Cardiac fibroblast (primary cell): ENCODE measurements around the gene AK3.

ENCODE experiments used
- DNase-seq, 2 donors: peaks; one replicate each; pipeline versions ENCODE4 v3.0.0 to v3.0.0-alpha.2; 2010; ENCODE audit warnings: low read depth in 2 of 2
- H3K4me3 ChIP-seq, 2 donors: replicated peaks in 1 of 2; 1 replicate in 1 of 2; 2 replicates in 1 of 2; pipeline ENCODE4 v1.5.1; 2011; ENCODE audit warnings: low read depth in 2 of 2, low read length in 2 of 2, mild to moderate bottlenecking in 2 of 2, moderate library complexity in 1 of 2
- TF ChIP-seq, protein P1 (sequence below): IDR thresholded peaks from one replicate; pipeline ENCODE4 v1.5.1; 2011; ENCODE audit warnings: low read depth, mild to moderate bottlenecking, low read length, inconsistent platforms

The AK3 gene

DNA sequence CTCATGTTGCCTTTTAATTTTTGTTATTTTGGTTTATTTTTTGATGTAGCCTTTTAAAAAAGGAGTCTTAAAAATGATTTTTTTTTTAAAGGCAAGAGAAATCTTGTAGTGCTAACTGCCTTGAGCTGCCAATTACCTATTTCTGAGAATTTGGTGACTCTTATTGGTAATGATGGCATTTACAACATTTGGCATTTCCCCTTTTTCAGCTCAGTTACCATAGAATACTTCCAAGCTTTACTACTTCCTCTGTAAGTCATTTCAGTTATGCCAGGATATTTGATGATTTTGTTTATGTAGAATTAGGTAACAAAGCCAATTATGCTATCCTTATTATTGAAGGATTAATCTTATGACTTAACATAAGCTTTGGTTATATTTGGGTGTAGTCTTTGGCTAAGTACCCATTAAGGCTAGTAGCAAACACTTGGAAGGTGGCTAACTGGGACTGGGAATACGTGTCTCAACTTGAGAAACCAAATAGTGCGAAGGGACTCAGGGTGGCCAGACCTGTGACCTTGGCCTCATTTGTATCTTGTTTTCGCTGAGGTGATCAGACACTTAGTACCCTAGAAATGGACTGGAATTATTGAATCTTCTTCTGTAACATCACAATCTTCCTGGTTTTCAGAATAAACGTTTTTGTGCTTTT lies 33.9 kb downstream of the AK3 start:
- no peak overlapping the region for H3K4me3 ChIP-seq
- DNase-seq = no peak
- TF ChIP-seq, protein P1, sequence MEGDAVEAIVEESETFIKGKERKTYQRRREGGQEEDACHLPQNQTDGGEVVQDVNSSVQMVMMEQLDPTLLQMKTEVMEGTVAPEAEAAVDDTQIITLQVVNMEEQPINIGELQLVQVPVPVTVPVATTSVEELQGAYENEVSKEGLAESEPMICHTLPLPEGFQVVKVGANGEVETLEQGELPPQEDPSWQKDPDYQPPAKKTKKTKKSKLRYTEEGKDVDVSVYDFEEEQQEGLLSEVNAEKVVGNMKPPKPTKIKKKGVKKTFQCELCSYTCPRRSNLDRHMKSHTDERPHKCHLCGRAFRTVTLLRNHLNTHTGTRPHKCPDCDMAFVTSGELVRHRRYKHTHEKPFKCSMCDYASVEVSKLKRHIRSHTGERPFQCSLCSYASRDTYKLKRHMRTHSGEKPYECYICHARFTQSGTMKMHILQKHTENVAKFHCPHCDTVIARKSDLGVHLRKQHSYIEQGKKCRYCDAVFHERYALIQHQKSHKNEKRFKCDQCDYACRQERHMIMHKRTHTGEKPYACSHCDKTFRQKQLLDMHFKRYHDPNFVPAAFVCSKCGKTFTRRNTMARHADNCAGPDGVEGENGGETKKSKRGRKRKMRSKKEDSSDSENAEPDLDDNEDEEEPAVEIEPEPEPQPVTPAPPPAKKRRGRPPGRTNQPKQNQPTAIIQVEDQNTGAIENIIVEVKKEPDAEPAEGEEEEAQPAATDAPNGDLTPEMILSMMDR = no peak

DNA sequence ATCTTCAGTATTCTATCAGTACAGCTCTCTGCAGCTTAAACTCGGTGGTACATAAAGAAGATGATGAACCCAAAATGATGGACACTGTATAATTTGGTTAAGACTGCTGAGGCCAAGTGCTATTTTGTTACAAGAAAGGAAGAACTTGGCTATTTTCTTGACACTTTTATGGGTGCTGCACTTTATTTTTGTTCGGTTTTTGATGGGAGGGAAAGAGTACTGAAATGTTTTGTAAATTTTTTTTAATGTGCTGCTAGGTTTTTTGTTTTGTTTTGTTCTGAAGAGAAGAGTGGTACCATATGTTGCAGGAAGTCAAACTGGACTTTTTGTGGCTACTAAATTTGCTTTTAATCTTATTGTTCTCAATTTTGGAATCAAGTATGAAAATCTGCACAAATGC lies 35.0 kb downstream of the AK3 start:
- no peak overlapping the region for H3K4me3 ChIP-seq
- DNase-seq = no peak
- TF ChIP-seq, protein P1 = no peak

DNA sequence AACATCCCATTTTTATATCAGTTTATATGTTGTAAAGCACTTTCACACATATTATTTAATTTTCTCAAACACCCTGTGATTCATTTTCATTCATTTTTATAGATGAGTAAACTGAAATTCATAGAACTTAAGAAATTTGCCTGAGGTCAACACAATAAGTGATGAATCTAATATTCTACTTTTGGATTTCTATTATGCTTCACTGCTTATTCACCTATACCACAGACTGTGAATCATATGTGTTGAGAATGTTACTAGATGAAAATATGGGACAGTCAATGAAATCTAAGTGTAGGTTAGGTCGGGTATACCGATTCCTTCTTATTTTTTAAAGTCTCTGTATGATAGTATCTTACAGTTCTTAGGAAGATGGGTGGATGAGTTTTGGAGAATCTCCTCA lies 36.9 kb downstream of the AK3 start:
- H3K4me3 ChIP-seq = no peak overlapping the region

DNA sequence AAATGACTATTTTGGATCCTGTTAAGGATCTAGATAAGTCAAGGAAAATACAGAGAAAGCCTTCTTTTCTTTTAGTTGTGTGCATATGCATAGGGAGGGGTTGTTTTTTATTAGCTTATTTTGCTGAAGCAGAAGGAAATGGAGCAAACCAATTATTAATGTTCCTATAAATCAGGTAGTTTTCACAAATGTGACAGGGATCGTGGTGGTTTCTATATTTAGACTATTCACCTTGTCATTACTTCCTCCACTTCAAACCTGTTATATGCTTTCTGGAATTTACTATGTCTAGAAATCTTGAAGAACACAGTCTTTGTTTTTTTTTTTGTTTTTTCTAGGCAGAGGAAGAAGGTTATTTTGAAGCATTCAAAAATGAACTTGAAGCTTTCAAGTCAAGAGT lies 39.5 kb downstream of the AK3 start:
- H3K4me3 ChIP-seq = no peak overlapping the region
- TF ChIP-seq, protein P1 = no peak
- no peak for DNase-seq

More for the DNA sequence above, 36.9 kb downstream of the AK3 start:
- TF ChIP-seq, protein P1 = no peak
- peak in 1 of 2 donors; percentile 11 for DNase-seq

DNA sequence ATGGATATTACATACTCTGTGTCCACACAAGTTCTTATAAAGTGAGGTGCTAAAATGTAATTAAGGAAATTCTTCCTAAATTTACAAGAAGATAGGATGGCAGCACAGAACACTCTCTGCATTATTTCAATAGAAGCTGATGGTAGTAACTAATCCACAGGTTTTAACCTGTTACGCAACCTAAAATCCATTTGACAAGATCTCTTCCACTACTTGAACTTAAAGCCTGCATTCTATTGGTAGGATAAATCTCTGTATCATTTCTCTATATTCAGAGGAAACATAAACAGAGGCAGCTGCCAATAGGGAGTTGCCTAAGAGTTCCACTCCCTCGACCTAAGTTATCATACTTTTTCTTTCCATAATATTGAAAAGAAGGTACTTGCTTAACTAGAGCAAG lies 40.1 kb downstream of the AK3 start:
- TF ChIP-seq, protein P1 = no peak
- no peak overlapping the region for H3K4me3 ChIP-seq
- no peak for DNase-seq

DNA sequence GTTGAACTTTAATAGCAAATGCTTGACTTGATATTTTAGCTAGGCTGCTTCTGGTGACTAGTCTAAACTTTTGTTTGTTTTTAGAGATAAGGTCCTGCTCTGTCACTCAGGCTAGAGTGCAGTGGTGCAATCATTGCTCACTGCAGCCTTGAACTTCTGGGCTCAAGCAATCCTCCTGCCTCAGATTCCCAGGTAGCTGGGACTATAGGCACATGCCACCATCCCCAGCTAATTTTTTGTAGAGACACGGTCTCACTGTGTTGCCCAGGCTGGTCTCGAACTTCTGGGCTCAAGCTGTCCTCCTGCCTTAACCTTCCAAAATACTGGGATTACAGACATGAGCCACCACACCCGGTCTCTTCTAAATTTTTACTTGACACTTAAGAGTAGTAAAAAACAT lies 40.9 kb downstream of the AK3 start:
- TF ChIP-seq, protein P1 = no peak
- DNase-seq = peak in 1 of 2 donors; percentile 41
- no peak overlapping the region for H3K4me3 ChIP-seq

DNA sequence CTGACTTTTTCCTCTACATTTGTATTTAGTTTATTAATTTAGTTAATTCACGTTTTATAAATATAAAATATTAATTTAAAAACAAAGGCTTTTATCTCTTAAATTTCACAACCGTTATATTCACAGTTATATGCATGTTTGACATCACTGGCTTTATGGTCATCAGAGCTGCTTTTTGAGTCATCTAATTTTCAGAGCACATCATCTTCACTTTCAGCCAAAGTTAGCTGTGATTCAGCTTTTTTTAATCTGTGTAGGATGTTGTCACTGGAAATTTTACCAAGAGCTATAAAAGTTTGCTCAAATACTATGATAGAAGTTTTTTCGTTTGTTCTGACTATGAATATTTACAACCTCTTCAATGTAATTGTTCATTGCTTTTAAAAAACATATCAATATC lies 49.2 kb downstream of the AK3 start:
- TF ChIP-seq, protein P1 = no peak
- H3K4me3 ChIP-seq = no peak overlapping the region
- DNase-seq = peak; percentile 63 to 81
